Measurements from ENCODE around the gene PAM. TPM values are rescaled to one million over a fixed set of nuclear protein-coding genes. Genes with fewer than 3 reads are reported as not detected.

The PAM gene
- total RNA-seq: 1,000 to 10,000 TPM in 8 of 10 donors, 100 to 1,000 TPM in 2; 917 to 1,485 (median 1,108) TPM
- 100 to 1,000 TPM; 488 to 515 TPM for polyA plus RNA-seq
- long read RNA-seq, donor 1, full-length matches to known transcripts: 895 of 1,568 reads
- long read RNA-seq, donor 1, partial matches to known transcripts: 384 of 1,568 reads
- long read RNA-seq, donor 1, other reads (novel, unspliced or antisense): 289 of 1,568 reads
- long read RNA-seq, donor 2, full-length matches to known transcripts: 1,200 of 1,994 reads
- long read RNA-seq, donor 2, partial matches to known transcripts: 452 of 1,994 reads
- long read RNA-seq, donor 2, other reads (novel, unspliced or antisense): 342 of 1,994 reads
- long read RNA-seq, donor 3, full-length matches to known transcripts: 1,163 of 2,346 reads
- long read RNA-seq, donor 3, partial matches to known transcripts: 669 of 2,346 reads
- long read RNA-seq, donor 3, other reads (novel, unspliced or antisense): 514 of 2,346 reads

DNA sequence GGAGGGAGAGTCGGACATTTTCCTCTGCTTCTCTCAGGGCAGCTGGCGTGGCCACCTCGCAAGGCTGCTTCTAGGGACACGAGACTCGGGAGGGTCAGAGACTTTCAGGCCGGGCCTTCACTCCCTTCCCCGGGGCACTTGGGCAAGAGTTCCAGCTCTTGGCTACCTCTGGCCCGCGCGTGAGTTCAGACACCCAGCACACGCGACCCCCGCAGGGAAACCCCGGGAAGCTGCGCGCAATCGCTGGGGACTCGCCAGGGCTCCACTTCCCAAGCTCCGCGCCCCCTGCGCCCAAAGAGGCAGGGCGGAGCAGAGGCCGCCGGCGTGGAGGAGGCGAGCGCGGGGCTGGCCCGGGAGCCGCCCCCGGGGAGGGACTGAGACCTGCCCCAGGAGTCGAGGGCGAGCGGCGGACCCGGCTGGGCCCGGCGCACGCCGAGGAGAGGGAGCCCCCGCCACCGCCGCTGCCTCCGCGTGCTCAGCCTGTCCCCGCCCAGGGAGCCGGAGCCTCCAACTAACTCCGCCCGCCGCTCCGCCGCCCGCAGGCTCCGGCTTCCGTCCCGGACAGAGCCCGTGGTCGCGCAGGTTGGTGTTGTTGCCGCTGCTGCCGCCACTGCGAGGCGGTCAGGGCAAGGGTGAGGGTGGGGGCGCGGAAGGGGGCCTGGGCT, at the start of gene PAM:
Gene PAM (plus strand): TSS at position 539 of the 665 bp plus-strand sequence. CDS start 110,891 bp downstream, outside the sequence.
- H3K27ac ChIP-seq: peak within 1 kb of the TSS; percentile 31 to 92 (median 87)
- no peaks in the 10 kb centered on the region for H3K9me3 ChIP-seq
- ATAC-seq: peak; percentile 92 to 97 (median 94)
- no peaks in the 10 kb centered on the region for H3K36me3 ChIP-seq
- peaks cover 0 to 46% (median 38%) of the 10 kb centered on the region in 9 donors for H3K4me1 ChIP-seq
- H3K27me3 ChIP-seq: peaks cover 0 to 7% (median 0%) of the 10 kb centered on the region in 7 donors
- TF ChIP-seq, protein P1, sequence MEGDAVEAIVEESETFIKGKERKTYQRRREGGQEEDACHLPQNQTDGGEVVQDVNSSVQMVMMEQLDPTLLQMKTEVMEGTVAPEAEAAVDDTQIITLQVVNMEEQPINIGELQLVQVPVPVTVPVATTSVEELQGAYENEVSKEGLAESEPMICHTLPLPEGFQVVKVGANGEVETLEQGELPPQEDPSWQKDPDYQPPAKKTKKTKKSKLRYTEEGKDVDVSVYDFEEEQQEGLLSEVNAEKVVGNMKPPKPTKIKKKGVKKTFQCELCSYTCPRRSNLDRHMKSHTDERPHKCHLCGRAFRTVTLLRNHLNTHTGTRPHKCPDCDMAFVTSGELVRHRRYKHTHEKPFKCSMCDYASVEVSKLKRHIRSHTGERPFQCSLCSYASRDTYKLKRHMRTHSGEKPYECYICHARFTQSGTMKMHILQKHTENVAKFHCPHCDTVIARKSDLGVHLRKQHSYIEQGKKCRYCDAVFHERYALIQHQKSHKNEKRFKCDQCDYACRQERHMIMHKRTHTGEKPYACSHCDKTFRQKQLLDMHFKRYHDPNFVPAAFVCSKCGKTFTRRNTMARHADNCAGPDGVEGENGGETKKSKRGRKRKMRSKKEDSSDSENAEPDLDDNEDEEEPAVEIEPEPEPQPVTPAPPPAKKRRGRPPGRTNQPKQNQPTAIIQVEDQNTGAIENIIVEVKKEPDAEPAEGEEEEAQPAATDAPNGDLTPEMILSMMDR (IDR thresholded peaks at IDR 0.05): no peak
- DNase-seq: peak; percentile 81 to 84
- WGBS, 2 donors: 0 to 1% methylated on average over 54 to 65 of the region's 65 CpGs
- intact Hi-C loops (cut with DNase I): no loop called here
- peak within 1 kb of the TSS; percentile 66 to 98 (median 86) for H3K4me3 ChIP-seq

DNA sequence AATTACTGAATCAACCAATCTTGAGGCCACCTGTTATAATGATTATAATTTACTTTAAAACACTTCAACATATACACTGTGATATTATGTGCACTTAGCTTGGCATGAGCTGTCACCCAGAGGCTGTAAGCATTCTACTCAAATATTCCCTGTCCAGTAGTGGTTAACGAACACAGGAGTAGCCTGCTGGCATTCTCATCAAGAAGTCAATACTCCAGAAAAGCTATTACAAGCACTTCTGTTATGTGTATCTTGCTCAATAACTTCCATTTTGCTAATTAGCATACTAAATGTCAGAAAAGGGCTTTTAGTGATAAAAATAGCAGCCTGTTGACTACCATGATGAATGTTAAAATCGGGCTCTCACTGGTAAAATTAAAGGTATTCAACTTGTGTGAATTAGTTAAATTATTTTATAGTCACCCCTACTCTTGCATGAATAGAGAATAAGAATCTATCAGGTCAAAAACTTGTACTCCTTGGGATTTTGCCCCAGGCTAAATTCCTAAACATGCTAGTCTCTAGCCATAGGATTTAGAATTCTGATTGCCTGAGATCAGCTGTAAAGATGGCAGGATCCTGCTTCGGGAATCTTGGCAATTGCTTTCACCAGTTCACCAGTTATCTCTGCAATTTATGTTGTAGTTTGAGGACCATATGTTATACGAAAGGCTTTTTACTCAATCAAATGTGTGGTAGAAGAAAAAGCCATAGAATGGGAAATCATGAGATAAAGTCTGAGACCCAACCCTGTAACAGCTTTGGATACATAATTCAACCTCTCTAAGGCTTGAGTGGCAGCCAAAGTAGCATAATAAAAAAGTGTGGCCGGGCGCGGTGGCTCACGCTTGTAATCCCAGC, 43.4 kb upstream of the PAM start:
- Histone ChIP-seq H3K27me3 (no peaks in the 10 kb centered on the region), H3K9me3 (no peaks in the 10 kb centered on the region), H3K4me1 (peaks cover 0 to 5% (median 0%) of the 10 kb centered on the region in 9 donors), H3K4me3 (no peak overlapping the region), H3K27ac (no peak overlapping the region), H3K36me3 (no peaks in the 10 kb centered on the region)
- 83 to 90% methylated on average over 8 of the region's 8 CpGs for WGBS, 2 donors
- TF ChIP-seq, protein P1 (IDR thresholded peaks at IDR 0.05): no peak
- ATAC-seq (no peak), DNase-seq (no peak)
- intact Hi-C loops (cut with DNase I): no loop called here

DNA sequence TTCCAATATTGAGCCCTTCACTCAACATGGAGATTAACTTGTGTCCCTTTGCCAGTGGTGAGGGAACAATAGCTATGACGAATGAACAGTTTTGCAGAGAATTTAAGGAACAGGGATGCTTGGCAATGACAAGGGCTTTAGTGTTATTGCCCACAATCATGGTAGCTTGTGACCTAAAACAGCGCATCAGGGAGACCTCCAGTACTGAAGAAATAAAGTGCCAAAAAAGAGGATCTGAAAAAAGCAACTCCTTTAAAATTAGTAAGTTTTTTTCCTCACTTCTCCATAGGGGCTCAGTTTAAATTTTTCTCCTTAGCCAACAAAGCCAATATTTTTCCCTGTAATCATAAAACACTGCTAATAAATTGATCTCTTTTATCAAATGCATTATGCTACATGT, 41.8 kb upstream of the PAM start:
- 85 to 88% methylated on average over 2 of the region's 2 CpGs for WGBS, 2 donors
- TF ChIP-seq, protein P1 (IDR thresholded peaks at IDR 0.05): no peak
- intact Hi-C loops (cut with DNase I): no loop called here

More for the DNA sequence above, 41.8 kb upstream of the PAM start:
- Histone ChIP-seq H3K27ac (no peak overlapping the region), H3K9me3 (no peaks in the 10 kb centered on the region), H3K27me3 (no peaks in the 10 kb centered on the region), H3K4me1 (peaks cover 0 to 5% (median 0%) of the 10 kb centered on the region in 9 donors), H3K4me3 (no peak overlapping the region), H3K36me3 (no peaks in the 10 kb centered on the region)
- DNase-seq: no peak
- no peak for ATAC-seq

Data from heart right ventricle (tissue), 16 donors.